Stimulated activated naive B cell treated with anti-CD40 and anti-IgM and Interleukin-4, amounts not matched to agents 10 μg/mL and 1 μg/mL and 100 μg/mL, for 72 hours (primary cell): ENCODE data around the gene CLDN25.

Source experiments
- ATAC-seq, 2 donors: fragments of 150-1000 bp; cut with Tn5 transposase; replicated peaks; 2 replicates each; pipeline ENCODE4 v1.10.0; 2021; ENCODE audit warnings: moderate library complexity in 1 of 2
- DNase-seq: peaks from one replicate; pipeline ENCODE4 v3.0.0; 2021
- H3K27ac Mint-ChIP-seq: one replicate; pipeline ENCODE4 v1.8.0; 2022; ENCODE audit warnings: mild to moderate bottlenecking, mixed read lengths
- H3K27me3 Mint-ChIP-seq, 2 donors: one replicate each; pipeline ENCODE4 v1.8.0; 2022; ENCODE audit warnings: mixed read lengths in 2 of 2
- H3K36me3 Mint-ChIP-seq, 2 donors: one replicate each; pipeline ENCODE4 v1.8.0; 2022; ENCODE audit warnings: mixed read lengths in 2 of 2, mild to moderate bottlenecking in 1 of 2
- H3K4me1 Mint-ChIP-seq, 2 donors: one replicate each; pipeline ENCODE4 v1.8.0; 2022; ENCODE audit warnings: mixed read lengths in 2 of 2, mild to moderate bottlenecking in 1 of 2
- H3K4me3 Mint-ChIP-seq, 2 donors: one replicate each; pipeline ENCODE4 v1.8.0; 2022; ENCODE audit warnings: mild to moderate bottlenecking in 2 of 2, mixed read lengths in 2 of 2, moderate library complexity in 1 of 2
- H3K9me3 Mint-ChIP-seq, 2 donors: one replicate each; pipeline ENCODE4 v1.8.0; 2022; ENCODE audit warnings: mixed read lengths in 2 of 2, mild to moderate bottlenecking in 1 of 2

CLDN25 gene

GRCh38 chr11:113829751-113830150 is 50.2 kb downstream of the CLDN25 start:
- H3K27me3 Mint-ChIP-seq: no peaks in the 10 kb centered on the region
- peaks cover 14 to 15% of the 10 kb centered on the region in 2 donors for H3K4me1 Mint-ChIP-seq
- H3K9me3 Mint-ChIP-seq: no peaks in the 10 kb centered on the region
- no peak overlapping the region for H3K27ac Mint-ChIP-seq
- no peak overlapping the region for H3K4me3 Mint-ChIP-seq
- ATAC-seq (no peak), DNase-seq (no peak)
- peaks cover 26 to 42% of the 10 kb centered on the region in 2 donors for H3K36me3 Mint-ChIP-seq
